ENCODE measurements around the gene CCDC40. TPM values are rescaled to one million over a fixed set of nuclear protein-coding genes. Genes with fewer than 3 reads are reported as not detected.

Gene CCDC40
- total RNA-seq, 1 experiment from 2014 or later: 7.2 TPM

- in situ Hi-C loops (cut with HindIII; ENCODE audit: low pct_unique_long_range_greater_than_20kb, low sequenced_read_pairs): no loop called here
- DNase-seq (ENCODE audit: low read depth): no peak
Observed at GRCh38 chr17:80012765-80013741, 23.4 kb upstream of the CCDC40 start.

GRCh38 chr17:80017226-80018010 lies 19.0 kb upstream of the CCDC40 start:
- in situ Hi-C loops (cut with HindIII; ENCODE audit: low pct_unique_long_range_greater_than_20kb, low sequenced_read_pairs): no loop called here
- no peak for DNase-seq (ENCODE audit: low read depth)

- DNase-seq (ENCODE audit: low read depth): no peak
- in situ Hi-C loops (cut with HindIII; ENCODE audit: low pct_unique_long_range_greater_than_20kb, low sequenced_read_pairs): no loop called here
Observed at GRCh38 chr17:80018917-80019651, 17.4 kb upstream of the CCDC40 start.

GRCh38 chr17:80021600-80021999 lies 14.8 kb upstream of the CCDC40 start:
- in situ Hi-C loops (cut with HindIII; ENCODE audit: low pct_unique_long_range_greater_than_20kb, low sequenced_read_pairs): no loop called here
- DNase-seq (ENCODE audit: low read depth): no peak

- in situ Hi-C loops (cut with HindIII; ENCODE audit: low pct_unique_long_range_greater_than_20kb, low sequenced_read_pairs): no loop called here
- DNase-seq (ENCODE audit: low read depth): no peak
Observed at GRCh38 chr17:80023481-80024205, 12.8 kb upstream of the CCDC40 start.

GRCh38 chr17:80024206-80024972 lies 12.1 kb upstream of the CCDC40 start:
- DNase-seq (ENCODE audit: low read depth): no peak
- in situ Hi-C loops (cut with HindIII; ENCODE audit: low pct_unique_long_range_greater_than_20kb, low sequenced_read_pairs): no loop called here

- no peak for DNase-seq (ENCODE audit: low read depth)
- in situ Hi-C loops (cut with HindIII; ENCODE audit: low pct_unique_long_range_greater_than_20kb, low sequenced_read_pairs): no loop called here
Observed at GRCh38 chr17:80025140-80025539, 11.3 kb upstream of the CCDC40 start.

- in situ Hi-C loops (cut with HindIII; ENCODE audit: low pct_unique_long_range_greater_than_20kb, low sequenced_read_pairs): no loop called here
- DNase-seq (ENCODE audit: low read depth): no peak
Observed at GRCh38 chr17:80025796-80026195, 10.6 kb upstream of the CCDC40 start.

- in situ Hi-C loops (cut with HindIII; ENCODE audit: low pct_unique_long_range_greater_than_20kb, low sequenced_read_pairs): no loop called here
- no peak for DNase-seq (ENCODE audit: low read depth)
Observed at GRCh38 chr17:80026359-80027042, 9.9 kb upstream of the CCDC40 start.

- in situ Hi-C loops (cut with HindIII; ENCODE audit: low pct_unique_long_range_greater_than_20kb, low sequenced_read_pairs): no loop called here
- DNase-seq (ENCODE audit: low read depth): no peak
Observed at GRCh38 chr17:80027043-80027435, 9.4 kb upstream of the CCDC40 start.

GRCh38 chr17:80028030-80028429 lies 8.4 kb upstream of the CCDC40 start:
- in situ Hi-C loops (cut with HindIII; ENCODE audit: low pct_unique_long_range_greater_than_20kb, low sequenced_read_pairs): no loop called here
- no peak for DNase-seq (ENCODE audit: low read depth)

- in situ Hi-C loops (cut with HindIII; ENCODE audit: low pct_unique_long_range_greater_than_20kb, low sequenced_read_pairs): no loop called here
- no peak for DNase-seq (ENCODE audit: low read depth)
Observed at GRCh38 chr17:80029258-80029974, 7.0 kb upstream of the CCDC40 start.

- in situ Hi-C loops (cut with HindIII; ENCODE audit: low pct_unique_long_range_greater_than_20kb, low sequenced_read_pairs): no loop called here
- no peak for DNase-seq (ENCODE audit: low read depth)
Observed at GRCh38 chr17:80030730-80031410, 5.6 kb upstream of the CCDC40 start.

- no peak for DNase-seq (ENCODE audit: low read depth)
- in situ Hi-C loops (cut with HindIII; ENCODE audit: low pct_unique_long_range_greater_than_20kb, low sequenced_read_pairs): no loop called here
Observed at GRCh38 chr17:80031691-80032430, 4.6 kb upstream of the CCDC40 start.

GRCh38 chr17:80032614-80033171 lies 3.7 kb upstream of the CCDC40 start:
- in situ Hi-C loops (cut with HindIII; ENCODE audit: low pct_unique_long_range_greater_than_20kb, low sequenced_read_pairs): no loop called here
- no peak for DNase-seq (ENCODE audit: low read depth)
